Astrocyte (in vitro differentiated cells and primary cell): Measurements from ENCODE around the gene MECP2. TPM values are rescaled to one million over a fixed set of nuclear protein-coding genes. Genes with fewer than 3 reads are reported as not detected.

ENCODE experiments used
- DNase-seq: peaks from one replicate; pipeline ENCODE4 v3.0.0-alpha.2; 2010; ENCODE audit warnings: low read depth
- FAIRE-seq: peaks from 2 replicates; lab custom pipeline; 2011; peaks lifted over from hg19 to GRCh38; lab: Jason Lieb, UNC
- H2AFZ ChIP-seq: 2 replicates; pipeline ENCODE4 v1.6.0; 2012; ENCODE audit warnings: low read depth, low read length, inconsistent platforms
- H3K27ac ChIP-seq: 2 replicates; pipeline ENCODE4 v1.5.1; 2011; ENCODE audit warnings: low read depth, low read length, inconsistent platforms
- H3K27me3 ChIP-seq: 2 replicates; pipeline ENCODE4 v1.6.0; 2011; ENCODE audit warnings: low read length, inconsistent platforms; ENCODE audit not compliant: insufficient read depth
- H3K36me3 ChIP-seq: 2 replicates; pipeline ENCODE4 v1.5.1; 2011; ENCODE audit warnings: low read length, inconsistent platforms; ENCODE audit not compliant: insufficient read depth
- H3K4me1 ChIP-seq: 2 replicates; pipeline ENCODE4 v1.5.1; 2011; ENCODE audit warnings: low read length, inconsistent platforms; ENCODE audit not compliant: insufficient read depth
- H3K4me2 ChIP-seq: 2 replicates; pipeline ENCODE4 v1.6.0; 2012; ENCODE audit warnings: low read length, inconsistent platforms
- H3K4me3 ChIP-seq: 2 replicates; pipeline ENCODE4 v1.5.1; 2011; ENCODE audit warnings: low read depth, mild to moderate bottlenecking, low read length, inconsistent platforms; ENCODE audit not compliant: insufficient read depth
- H3K79me2 ChIP-seq: 2 replicates; pipeline ENCODE4 v1.6.0; 2012; ENCODE audit warnings: mild to moderate bottlenecking, low read length, inconsistent platforms; ENCODE audit not compliant: insufficient read depth
- H3K9ac ChIP-seq: 2 replicates; pipeline ENCODE4 v1.6.0; 2012; ENCODE audit warnings: mild to moderate bottlenecking, low read length, inconsistent platforms
- H3K9me3 ChIP-seq: 2 replicates; pipeline ENCODE4 v1.5.1; 2012; ENCODE audit warnings: low read depth, mild to moderate bottlenecking, low read length, inconsistent platforms; ENCODE audit not compliant: insufficient read depth
- H4K20me1 ChIP-seq: 2 replicates; pipeline ENCODE4 v1.6.0; 2012; ENCODE audit warnings: low read length, inconsistent platforms; ENCODE audit not compliant: insufficient read depth
- H3K27ac Mint-ChIP-seq: one replicate; pipeline ENCODE4 v1.8.0; 2021; ENCODE audit warnings: mild to moderate bottlenecking, mixed read lengths; ENCODE audit not compliant: unreplicated experiment
- H3K27me3 Mint-ChIP-seq: one replicate; pipeline ENCODE4 v1.8.0; 2021; ENCODE audit warnings: low read depth, mixed read lengths; ENCODE audit not compliant: unreplicated experiment
- H3K36me3 Mint-ChIP-seq: one replicate; pipeline ENCODE4 v1.8.0; 2021; ENCODE audit warnings: low read depth, mixed read lengths; ENCODE audit not compliant: unreplicated experiment
- H3K4me1 Mint-ChIP-seq: one replicate; pipeline ENCODE4 v1.8.0; 2021; ENCODE audit warnings: low read depth, mixed read lengths; ENCODE audit not compliant: unreplicated experiment
- H3K4me3 Mint-ChIP-seq: one replicate; pipeline ENCODE4 v1.8.0; 2021; ENCODE audit warnings: mild to moderate bottlenecking, moderate library complexity, mixed read lengths; ENCODE audit not compliant: unreplicated experiment
- H3K9me3 Mint-ChIP-seq: one replicate; pipeline ENCODE4 v1.8.0; 2021; ENCODE audit warnings: mild to moderate bottlenecking, mixed read lengths; ENCODE audit not compliant: unreplicated experiment
- CTCF ChIP-seq: IDR thresholded peaks from 2 replicates; pipeline ENCODE4 v1.5.1; 2011; ENCODE audit warnings: low read depth, mild to moderate bottlenecking, inconsistent platforms, low read length, moderate library complexity; ENCODE audit not compliant: insufficient read depth
- EZH2 ChIP-seq: IDR thresholded peaks from 2 replicates; pipeline ENCODE4 v1.6.1; 2012; ENCODE audit warnings: mild to moderate bottlenecking, low read length, inconsistent platforms; ENCODE audit not compliant: insufficient read depth
- total RNA-seq: library from RNA; stranded (reverse); gene quantifications from 2 replicates; pipeline ENCODE4 v1.2.1, GENCODE V29; 2021

The MECP2 gene
- total RNA-seq, 1 donor from 2014 or later: 36.2 TPM

- no peaks in the 10 kb centered on the region for H3K9me3 ChIP-seq
- FAIRE-seq (no peak), DNase-seq (no peak)
- no peak overlapping the region for H2AFZ ChIP-seq
- no peak overlapping the region for H3K27ac ChIP-seq
- no peak overlapping the region for H3K4me3 ChIP-seq
- peaks cover 3% of the 10 kb centered on the region for H3K4me1 ChIP-seq
- H3K27me3 ChIP-seq: no peaks in the 10 kb centered on the region
- Mint-ChIP-seq H3K27ac (no peak overlapping the region), H3K4me1 (peaks cover 2% of the 10 kb centered on the region), H3K27me3 (no peaks in the 10 kb centered on the region), H3K4me3 (no peak overlapping the region), H3K9me3 (no peaks in the 10 kb centered on the region), H3K36me3 (no peaks in the 10 kb centered on the region)
- peaks cover 2% of the 10 kb centered on the region for H4K20me1 ChIP-seq
- H3K9ac ChIP-seq: no peak overlapping the region
- TF ChIP-seq EZH2: no peak
- TF ChIP-seq CTCF: no peak
- H3K36me3 ChIP-seq: no peaks in the 10 kb centered on the region
- no peak overlapping the region for H3K4me2 ChIP-seq
- H3K79me2 ChIP-seq: peaks cover 28% of the 10 kb centered on the region
These were observed 122.7 kb downstream of the MECP2 start for GRCh38 chrX:153974726-153975286.

GRCh38 chrX:153974003-153974725, 123.4 kb downstream of the MECP2 start:
- Mint-ChIP-seq H3K27me3 (no peaks in the 10 kb centered on the region), H3K4me3 (no peak overlapping the region), H3K9me3 (no peaks in the 10 kb centered on the region), H3K36me3 (no peaks in the 10 kb centered on the region), H3K4me1 (peaks cover 2% of the 10 kb centered on the region), H3K27ac (no peak overlapping the region)
- Histone ChIP-seq H3K4me3 (no peak overlapping the region), H3K4me1 (peaks cover 6% of the 10 kb centered on the region), H2AFZ (no peak overlapping the region), H3K79me2 (peaks cover 35% of the 10 kb centered on the region), H3K9me3 (no peaks in the 10 kb centered on the region), H3K27ac (no peak overlapping the region), H3K36me3 (no peaks in the 10 kb centered on the region), H3K27me3 (no peaks in the 10 kb centered on the region), H3K4me2 (peak overlapping the region; percentile 86), H3K9ac (peak overlapping the region; percentile 100), H4K20me1 (peaks cover 8% of the 10 kb centered on the region)
- DNase-seq (no peak), FAIRE-seq (peak; percentile 41)
- TF ChIP-seq EZH2 (no peak), CTCF (no peak)
